PFSK-1 (cell line): ENCODE data around the gene WIPF3.

Experiments used
- POLR2AphosphoS5 ChIP-seq: IDR thresholded peaks from 2 replicates; pipeline ENCODE4 v1.6.1; 2012; ENCODE audit warnings: low read depth, mild to moderate bottlenecking, control low read depth, low read length, moderate library complexity
- TF ChIP-seq, protein P1 (sequence below), 2 experiments: IDR thresholded peaks; 2 replicates each; pipeline versions ENCODE4 v1.6.1 to v1.8.0; 2011 to 2012; ENCODE audit warnings: low read depth in 2 of 2, low read length in 2 of 2, control low read depth in 1 of 2, inconsistent platforms in 1 of 2, mild to moderate bottlenecking in 1 of 2, moderate library complexity in 1 of 2; ENCODE audit not compliant: insufficient read depth in 1 of 2

- TF ChIP-seq POLR2AphosphoS5: no peak
- TF ChIP-seq, protein P1, sequence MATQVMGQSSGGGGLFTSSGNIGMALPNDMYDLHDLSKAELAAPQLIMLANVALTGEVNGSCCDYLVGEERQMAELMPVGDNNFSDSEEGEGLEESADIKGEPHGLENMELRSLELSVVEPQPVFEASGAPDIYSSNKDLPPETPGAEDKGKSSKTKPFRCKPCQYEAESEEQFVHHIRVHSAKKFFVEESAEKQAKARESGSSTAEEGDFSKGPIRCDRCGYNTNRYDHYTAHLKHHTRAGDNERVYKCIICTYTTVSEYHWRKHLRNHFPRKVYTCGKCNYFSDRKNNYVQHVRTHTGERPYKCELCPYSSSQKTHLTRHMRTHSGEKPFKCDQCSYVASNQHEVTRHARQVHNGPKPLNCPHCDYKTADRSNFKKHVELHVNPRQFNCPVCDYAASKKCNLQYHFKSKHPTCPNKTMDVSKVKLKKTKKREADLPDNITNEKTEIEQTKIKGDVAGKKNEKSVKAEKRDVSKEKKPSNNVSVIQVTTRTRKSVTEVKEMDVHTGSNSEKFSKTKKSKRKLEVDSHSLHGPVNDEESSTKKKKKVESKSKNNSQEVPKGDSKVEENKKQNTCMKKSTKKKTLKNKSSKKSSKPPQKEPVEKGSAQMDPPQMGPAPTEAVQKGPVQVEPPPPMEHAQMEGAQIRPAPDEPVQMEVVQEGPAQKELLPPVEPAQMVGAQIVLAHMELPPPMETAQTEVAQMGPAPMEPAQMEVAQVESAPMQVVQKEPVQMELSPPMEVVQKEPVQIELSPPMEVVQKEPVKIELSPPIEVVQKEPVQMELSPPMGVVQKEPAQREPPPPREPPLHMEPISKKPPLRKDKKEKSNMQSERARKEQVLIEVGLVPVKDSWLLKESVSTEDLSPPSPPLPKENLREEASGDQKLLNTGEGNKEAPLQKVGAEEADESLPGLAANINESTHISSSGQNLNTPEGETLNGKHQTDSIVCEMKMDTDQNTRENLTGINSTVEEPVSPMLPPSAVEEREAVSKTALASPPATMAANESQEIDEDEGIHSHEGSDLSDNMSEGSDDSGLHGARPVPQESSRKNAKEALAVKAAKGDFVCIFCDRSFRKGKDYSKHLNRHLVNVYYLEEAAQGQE (IDR thresholded peaks at IDR 0.05; ENCODE audit: insufficient read depth in 1 of 2, low read depth in 2 of 2, low read length in 2 of 2): no peak
Observed at GRCh38 chr7:29896685-29897411, 90.5 kb downstream of the WIPF3 start.
